ENCODE data around the gene KAT2B. TPM values are rescaled to one million over a fixed set of nuclear protein-coding genes. Genes with fewer than 3 reads are reported as not detected.

KAT2B gene
- total and polyA plus RNA-seq, 2 of the 13 experiments (the other 11 are each of a cell fraction or from before 2014, with no cell fraction given), result 0.97 to 1.7 TPM

DNA sequence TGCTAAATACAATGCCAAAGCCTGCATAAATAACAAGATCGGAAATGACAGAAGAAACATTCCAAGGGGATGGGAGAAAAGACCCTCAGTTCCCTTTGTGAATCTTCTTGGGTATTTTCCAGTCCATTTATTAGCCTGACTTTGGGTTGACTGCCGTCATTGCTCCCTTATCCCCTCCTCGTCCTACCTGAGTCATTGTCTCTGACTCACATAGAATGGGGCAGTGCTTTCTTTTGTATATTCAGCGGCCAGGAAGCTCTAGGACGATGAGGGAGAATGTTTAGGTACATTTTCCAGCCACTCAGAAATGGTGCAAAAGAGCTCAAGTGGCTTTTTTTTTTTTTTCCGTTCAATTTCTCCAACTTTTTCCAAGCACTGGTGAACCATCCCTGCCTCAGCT lies 71.6 kb downstream of the KAT2B start:
- H3K9ac ChIP-seq (ENCODE audit: insufficient read depth, low read depth, low read length), result no peak overlapping the region
- intact Hi-C loops (cut with micrococcal nuclease; ENCODE audit: unreplicated experiment) (no loop called here), in situ Hi-C loops (cut with HindIII; ENCODE audit: extremely low pct_ligation_motif_present, low pct_unique_long_range_greater_than_20kb) (no loop called here)
- no peak overlapping the region for H3K4me2 ChIP-seq (ENCODE audit: low read depth, low read length)
- ChIA-PET CTCF (ENCODE audit: low intra/inter-chr PET ratio, low total read pairs) (no interaction called here), POLR2A (no interaction called here)
- no peak overlapping the region for H2AFZ ChIP-seq (ENCODE audit: low read length)
- 68% methylated on average over 6 of the region's 6 CpGs for whole genome bisulfite sequencing (ENCODE audit: low lambda C conversion rate)
- no peaks in the 10 kb centered on the region for H3K27me3 ChIP-seq (ENCODE audit: control insufficient read depth in 1 of 2, insufficient read depth in 2 of 2, low read length in 2 of 2)
- TF ChIP-seq, protein P1, sequence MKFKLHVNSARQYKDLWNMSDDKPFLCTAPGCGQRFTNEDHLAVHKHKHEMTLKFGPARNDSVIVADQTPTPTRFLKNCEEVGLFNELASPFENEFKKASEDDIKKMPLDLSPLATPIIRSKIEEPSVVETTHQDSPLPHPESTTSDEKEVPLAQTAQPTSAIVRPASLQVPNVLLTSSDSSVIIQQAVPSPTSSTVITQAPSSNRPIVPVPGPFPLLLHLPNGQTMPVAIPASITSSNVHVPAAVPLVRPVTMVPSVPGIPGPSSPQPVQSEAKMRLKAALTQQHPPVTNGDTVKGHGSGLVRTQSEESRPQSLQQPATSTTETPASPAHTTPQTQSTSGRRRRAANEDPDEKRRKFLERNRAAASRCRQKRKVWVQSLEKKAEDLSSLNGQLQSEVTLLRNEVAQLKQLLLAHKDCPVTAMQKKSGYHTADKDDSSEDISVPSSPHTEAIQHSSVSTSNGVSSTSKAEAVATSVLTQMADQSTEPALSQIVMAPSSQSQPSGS (CRISPR knock-in tag; IDR thresholded peaks at IDR 0.05), result no peak
- TF ChIP-seq HNRNPLL (IDR thresholded peaks at IDR 0.05; ENCODE audit: low read depth, low read length, poor library complexity, severe bottlenecking) (no peak), NFIC (IDR thresholded peaks at IDR 0.05; ENCODE audit: low read length) (no peak), ZNF772 (CRISPR knock-in tag; IDR thresholded peaks at IDR 0.05) (no peak), SSRP1 (CRISPR knock-in tag; IDR thresholded peaks at IDR 0.05) (no peak), FOSL1 (CRISPR knock-in tag; IDR thresholded peaks at IDR 0.05; ENCODE audit: borderline replicate concordance) (no peak), ZBTB21 (CRISPR knock-in tag; IDR thresholded peaks at IDR 0.05) (no peak), TBX2 (CRISPR knock-in tag; IDR thresholded peaks at IDR 0.05; ENCODE audit: borderline replicate concordance) (no peak), PLRG1 (conservative IDR thresholded peaks at IDR 0.05) (no peak), GATAD1 (CRISPR knock-in tag; IDR thresholded peaks at IDR 0.05) (no peak), EED (CRISPR knock-in tag; IDR thresholded peaks at IDR 0.05) (no peak), ZNF737 (CRISPR knock-in tag; IDR thresholded peaks at IDR 0.05; ENCODE audit: borderline replicate concordance) (no peak), CENPX (CRISPR knock-in tag; IDR thresholded peaks at IDR 0.05) (no peak), ZNF446 (CRISPR knock-in tag; IDR thresholded peaks at IDR 0.05) (no peak), POLR2G (IDR thresholded peaks at IDR 0.05; ENCODE audit: low read depth, low read length) (no peak), SRF (IDR thresholded peaks at IDR 0.05; ENCODE audit: low read depth, low read length) (no peak), CHCHD3 (CRISPR knock-in tag; IDR thresholded peaks at IDR 0.05) (no peak), TEAD3 (CRISPR knock-in tag; optimal IDR thresholded peaks at IDR 0.05; ENCODE audit: borderline replicate concordance) (no peak)
- TF ChIP-seq, protein P2, sequence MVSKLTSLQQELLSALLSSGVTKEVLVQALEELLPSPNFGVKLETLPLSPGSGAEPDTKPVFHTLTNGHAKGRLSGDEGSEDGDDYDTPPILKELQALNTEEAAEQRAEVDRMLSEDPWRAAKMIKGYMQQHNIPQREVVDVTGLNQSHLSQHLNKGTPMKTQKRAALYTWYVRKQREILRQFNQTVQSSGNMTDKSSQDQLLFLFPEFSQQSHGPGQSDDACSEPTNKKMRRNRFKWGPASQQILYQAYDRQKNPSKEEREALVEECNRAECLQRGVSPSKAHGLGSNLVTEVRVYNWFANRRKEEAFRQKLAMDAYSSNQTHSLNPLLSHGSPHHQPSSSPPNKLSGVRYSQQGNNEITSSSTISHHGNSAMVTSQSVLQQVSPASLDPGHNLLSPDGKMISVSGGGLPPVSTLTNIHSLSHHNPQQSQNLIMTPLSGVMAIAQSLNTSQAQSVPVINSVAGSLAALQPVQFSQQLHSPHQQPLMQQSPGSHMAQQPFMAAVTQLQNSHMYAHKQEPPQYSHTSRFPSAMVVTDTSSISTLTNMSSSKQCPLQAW (CRISPR knock-in tag; IDR thresholded peaks at IDR 0.05), result no peak
- TF ChIP-seq, protein P3, sequence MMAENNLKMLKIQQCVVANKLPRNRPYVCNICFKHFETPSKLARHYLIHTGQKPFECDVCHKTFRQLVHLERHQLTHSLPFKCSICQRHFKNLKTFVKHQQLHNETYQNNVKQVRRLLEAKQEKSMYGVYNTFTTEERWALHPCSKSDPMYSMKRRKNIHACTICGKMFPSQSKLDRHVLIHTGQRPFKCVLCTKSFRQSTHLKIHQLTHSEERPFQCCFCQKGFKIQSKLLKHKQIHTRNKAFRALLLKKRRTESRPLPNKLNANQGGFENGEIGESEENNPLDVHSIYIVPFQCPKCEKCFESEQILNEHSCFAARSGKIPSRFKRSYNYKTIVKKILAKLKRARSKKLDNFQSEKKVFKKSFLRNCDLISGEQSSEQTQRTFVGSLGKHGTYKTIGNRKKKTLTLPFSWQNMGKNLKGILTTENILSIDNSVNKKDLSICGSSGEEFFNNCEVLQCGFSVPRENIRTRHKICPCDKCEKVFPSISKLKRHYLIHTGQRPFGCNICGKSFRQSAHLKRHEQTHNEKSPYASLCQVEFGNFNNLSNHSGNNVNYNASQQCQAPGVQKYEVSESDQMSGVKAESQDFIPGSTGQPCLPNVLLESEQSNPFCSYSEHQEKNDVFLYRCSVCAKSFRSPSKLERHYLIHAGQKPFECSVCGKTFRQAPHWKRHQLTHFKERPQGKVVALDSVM (CRISPR knock-in tag; IDR thresholded peaks at IDR 0.05), result no peak
- BruUV-seq (replicated peaks), result no TSS peak
- H4K20me1 ChIP-seq (ENCODE audit: insufficient read depth, low read length), result no peaks in the 10 kb centered on the region
- no peak overlapping the region for H3K4me3 ChIP-seq (replicated peaks in 1 of 3; ENCODE audit: insufficient read depth in 1 of 3, low read depth in 2 of 3, low read length in 3 of 3)
- no peaks in the 10 kb centered on the region for H3K9me3 ChIP-seq (ENCODE audit: low read length)
- H3K4me1 ChIP-seq (ENCODE audit: insufficient read depth, low read length), result no peaks in the 10 kb centered on the region
- FAIRE-seq (no peak), ATAC-seq (no peak), DNase-seq (ENCODE audit: low spot score) (no peak)
- no peaks in the 10 kb centered on the region for H3K79me2 ChIP-seq (ENCODE audit: insufficient read depth, low read length)
- H3K36me3 ChIP-seq (replicated peaks in 1 of 2; ENCODE audit: control insufficient read depth in 1 of 2, insufficient read depth in 2 of 2, low read length in 2 of 2), result no peaks in the 10 kb centered on the region
- H3K27ac ChIP-seq (ENCODE audit: extremely low read length, insufficient read depth, low read length), result no peak overlapping the region
